Endothelial cell of umbilical vein (primary cell): ENCODE data around the gene LOXL1. TPM values are rescaled to one million over a fixed set of nuclear protein-coding genes. Genes with fewer than 3 reads are reported as not detected.

ENCODE experiments used
- BruUV-seq: library from RNA; stranded (reverse); fragments of 400-500 nt; replicated peaks from 2 replicates; lab custom pipeline; 2021; lab: Mats Ljungman, UMichigan
- CTCF ChIA-PET: fragments of 300-600, 350-600 bp; sonication (Branson Sonifier 250); formaldehyde crosslinking; loops from one replicate; lab custom pipeline; 2021; ENCODE audit warnings: antibody characterized with exemption, inconsistent platforms; lab: Charles Lee
- POLR2A ChIA-PET: fragments of 300-600, 350-600 bp; sonication (Branson Sonifier 250); formaldehyde crosslinking; loops from one replicate; lab custom pipeline; 2021; ENCODE audit warnings: antibody characterized with exemption, inconsistent platforms; lab: Charles Lee
- DNase-seq: peaks from one replicate; pipeline ENCODE4 v3.0.0-alpha.2; 2011; ENCODE audit warnings: low read depth, low spot score
- FAIRE-seq: peaks from 2 replicates; lab custom pipeline; 2011; peaks lifted over from hg19 to GRCh38; lab: Jason Lieb, UNC
- H2AFZ ChIP-seq: 2 replicates; pipeline ENCODE4 v1.6.0; 2012; ENCODE audit warnings: low read depth, low read length, control low read depth, inconsistent platforms
- H3K27ac ChIP-seq: 2 replicates; pipeline ENCODE4 v1.5.1; 2011; ENCODE audit warnings: low read depth, mild to moderate bottlenecking, control low read depth, low read length, moderate library complexity; ENCODE audit not compliant: insufficient read depth
- H3K27me3 ChIP-seq, 2 experiments: 2 replicates each; pipeline versions ENCODE4 v1.6.0 to v1.6.1; 2011; ENCODE audit warnings: low read length in 2 of 2, mixed read lengths in 1 of 2; ENCODE audit not compliant: control insufficient read depth in 2 of 2, insufficient read depth in 2 of 2
- H3K36me3 ChIP-seq, 2 experiments: 2 replicates in 1 of 2; 3 replicates in 1 of 2; pipeline ENCODE4 v1.5.1; 2011; ENCODE audit warnings: low read length in 2 of 2, mild to moderate bottlenecking in 1 of 2, moderate library complexity in 1 of 2; ENCODE audit not compliant: control insufficient read depth in 2 of 2, insufficient read depth in 2 of 2; ENCODE audit errors: extremely low read depth in 1 of 2
- H3K4me1 ChIP-seq: 3 replicates; pipeline ENCODE4 v1.5.1; 2011; ENCODE audit warnings: mild to moderate bottlenecking, low read length; ENCODE audit not compliant: control insufficient read depth, insufficient read depth; ENCODE audit errors: extremely low read depth
- H3K4me2 ChIP-seq: 2 replicates; pipeline ENCODE4 v1.6.1; 2011; ENCODE audit warnings: low read length, control low read depth, mixed read lengths; ENCODE audit not compliant: insufficient read depth
- H3K4me3 ChIP-seq, 3 experiments: fragments of 200-600 bp in 1 of 3; sonication (generic), shearing (Covaris generic) in 1 of 3; replicated peaks in 1 of 3; 2 replicates each; pipeline ENCODE4 v1.5.1; 2011 to 2016; ENCODE audit warnings: control low read depth in 3 of 3, low read length in 3 of 3, mild to moderate bottlenecking in 2 of 3, inconsistent platforms in 1 of 3, low read depth in 1 of 3, moderate library complexity in 1 of 3; ENCODE audit not compliant: insufficient read depth in 1 of 3
- H3K79me2 ChIP-seq: 2 replicates; pipeline ENCODE4 v1.6.0; 2012; ENCODE audit warnings: low read length, inconsistent platforms; ENCODE audit not compliant: control insufficient read depth, insufficient read depth
- H3K9ac ChIP-seq: replicated peaks from 2 replicates; pipeline ENCODE3; 2011; ENCODE audit warnings: low read length, control low read depth; ENCODE audit not compliant: insufficient read depth; ENCODE audit errors: extremely low read depth
- H3K9me1 ChIP-seq: replicated peaks from 3 replicates; pipeline ENCODE4 v1.6.0; 2011; ENCODE audit warnings: mild to moderate bottlenecking, low read length; ENCODE audit not compliant: control insufficient read depth, insufficient read depth; ENCODE audit errors: extremely low read depth
- H3K9me3 ChIP-seq: replicated peaks from 2 replicates; pipeline ENCODE4 v1.5.1; 2012; ENCODE audit warnings: low read length, inconsistent platforms; ENCODE audit not compliant: control insufficient read depth, insufficient read depth
- H4K20me1 ChIP-seq: replicated peaks from 2 replicates; pipeline ENCODE3; 2011; ENCODE audit warnings: mild to moderate bottlenecking, low read length; ENCODE audit not compliant: control insufficient read depth, insufficient read depth; ENCODE audit errors: extremely low read depth
- EZH2 ChIP-seq: IDR thresholded peaks from 2 replicates; pipeline ENCODE4 v1.6.1; 2012; ENCODE audit warnings: borderline replicate concordance, low read depth, mild to moderate bottlenecking, moderate library complexity, low read length, inconsistent platforms; ENCODE audit not compliant: severe bottlenecking
- FOS ChIP-seq: IDR thresholded peaks from 2 replicates; pipeline ENCODE4 v1.6.1; 2011; ENCODE audit warnings: mild to moderate bottlenecking, low read length, moderate library complexity, borderline replicate concordance; ENCODE audit not compliant: insufficient read depth
- GATA2 ChIP-seq: IDR thresholded peaks from 2 replicates; pipeline ENCODE4 v1.7.0; 2011; ENCODE audit warnings: low read depth, mild to moderate bottlenecking, moderate library complexity, mixed read lengths, low read length; ENCODE audit not compliant: insufficient read length, insufficient read depth
- JUN ChIP-seq: IDR thresholded peaks from 2 replicates; pipeline ENCODE4 v1.6.1; 2011; ENCODE audit warnings: borderline replicate concordance, low read depth; ENCODE audit not compliant: insufficient read length, insufficient read depth
- MYC ChIP-seq: IDR thresholded peaks from one replicate; pipeline ENCODE4 v1.6.1; 2011; ENCODE audit warnings: mild to moderate bottlenecking, low read depth, low read length
- POLR2AphosphoS5 ChIP-seq: IDR thresholded peaks from 2 replicates; pipeline ENCODE4 v1.6.1; 2012; ENCODE audit warnings: low read depth, mild to moderate bottlenecking, control low read depth, low read length, moderate library complexity; ENCODE audit not compliant: insufficient read depth
- dilution Hi-C: fragments of 300-500 bp; cut with MboI; formaldehyde crosslinking; loops from one replicate; pipeline ENCODE4 v1.15.0; 2019; ENCODE audit warnings: low sequenced_read_pairs; ENCODE audit not compliant: extremely low pct_ligation_motif_present
- intact Hi-C: fragments of 100-400 bp; cut with micrococcal nuclease; formaldehyde crosslinking; loops from one replicate; pipeline ENCODE4 v1.10.0; 2022
- polyA plus RNA-seq, 4 experiments: library from polyadenylated mRNA; depleted of rRNA in 3 of 4; stranded (reverse) in 3 of 4; unstranded in 1 of 4; fragments of >200 nt; gene quantifications; 2 replicates each; pipeline versions ENCODE4 v1.2.1 to v1.2.3, GENCODE V29; 2011 to 2012; ENCODE audit warnings: missing spikeins in 1 of 4
- total RNA-seq: library from RNA; stranded (reverse); gene quantifications from 2 replicates; pipeline ENCODE4 v1.2.3, GENCODE V29; 2021
- TF ChIP-seq, protein P1 (sequence below), 2 donors: IDR thresholded peaks; 1 replicate in 1 of 2; 2 replicates in 1 of 2; pipeline ENCODE4 v1.5.1; 2011; ENCODE audit warnings: low read length in 2 of 2, mild to moderate bottlenecking in 2 of 2, moderate library complexity in 2 of 2, control low read depth in 1 of 2, inconsistent platforms in 1 of 2, low read depth in 1 of 2; ENCODE audit not compliant: insufficient read depth in 1 of 2; ENCODE audit errors: extremely low read depth in 1 of 2
- TF ChIP-seq, protein P2 (sequence below): IDR thresholded peaks from 2 replicates; pipeline ENCODE4 v1.6.1; 2011; ENCODE audit not compliant: insufficient read depth, insufficient read length

The LOXL1 gene
- total and polyA plus RNA-seq, 2 donors (not counting 3 experiments of a cell fraction or from before 2014, with no cell fraction given), result 5.2 to 14.4 TPM

DNA sequence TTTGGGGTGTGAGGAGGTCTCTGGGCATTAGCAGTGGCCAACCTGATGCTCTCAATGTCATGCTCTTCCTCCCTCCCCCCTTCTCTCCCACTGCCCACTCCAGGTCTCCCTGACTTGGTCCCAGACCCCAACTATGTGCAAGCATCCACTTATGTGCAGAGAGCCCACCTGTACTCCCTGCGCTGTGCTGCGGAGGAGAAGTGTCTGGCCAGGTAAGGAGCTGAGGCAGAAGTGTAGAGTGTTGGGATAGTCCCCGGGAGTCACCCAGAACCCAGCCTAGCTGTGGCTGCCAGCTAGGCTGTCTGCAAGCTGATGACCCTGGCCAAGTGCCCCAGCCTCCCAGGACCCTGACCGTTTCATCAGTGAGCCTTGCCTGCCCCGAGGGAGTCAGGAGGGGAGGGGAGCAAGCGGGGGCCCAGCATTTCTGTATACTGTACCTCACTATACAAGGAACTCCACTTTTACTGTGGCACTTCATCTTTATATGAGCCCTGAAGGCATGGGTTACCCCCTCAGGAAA, 16.5 kb downstream of the LOXL1 start:
- no peak for FAIRE-seq
- Histone ChIP-seq H3K4me3 (no peak overlapping the region), H3K79me2 (no peaks in the 10 kb centered on the region), H3K27me3 (no peaks in the 10 kb centered on the region), H3K36me3 (no peaks in the 10 kb centered on the region), H3K4me2 (no peak overlapping the region), H3K9ac (no peak overlapping the region), H3K9me1 (no peaks in the 10 kb centered on the region), H4K20me1 (no peaks in the 10 kb centered on the region), H2AFZ (no peak overlapping the region), H3K4me1 (no peaks in the 10 kb centered on the region), H3K27ac (no peak overlapping the region), H3K9me3 (no peaks in the 10 kb centered on the region)
- no TSS peak for BruUV-seq
- TF ChIP-seq, protein P1, sequence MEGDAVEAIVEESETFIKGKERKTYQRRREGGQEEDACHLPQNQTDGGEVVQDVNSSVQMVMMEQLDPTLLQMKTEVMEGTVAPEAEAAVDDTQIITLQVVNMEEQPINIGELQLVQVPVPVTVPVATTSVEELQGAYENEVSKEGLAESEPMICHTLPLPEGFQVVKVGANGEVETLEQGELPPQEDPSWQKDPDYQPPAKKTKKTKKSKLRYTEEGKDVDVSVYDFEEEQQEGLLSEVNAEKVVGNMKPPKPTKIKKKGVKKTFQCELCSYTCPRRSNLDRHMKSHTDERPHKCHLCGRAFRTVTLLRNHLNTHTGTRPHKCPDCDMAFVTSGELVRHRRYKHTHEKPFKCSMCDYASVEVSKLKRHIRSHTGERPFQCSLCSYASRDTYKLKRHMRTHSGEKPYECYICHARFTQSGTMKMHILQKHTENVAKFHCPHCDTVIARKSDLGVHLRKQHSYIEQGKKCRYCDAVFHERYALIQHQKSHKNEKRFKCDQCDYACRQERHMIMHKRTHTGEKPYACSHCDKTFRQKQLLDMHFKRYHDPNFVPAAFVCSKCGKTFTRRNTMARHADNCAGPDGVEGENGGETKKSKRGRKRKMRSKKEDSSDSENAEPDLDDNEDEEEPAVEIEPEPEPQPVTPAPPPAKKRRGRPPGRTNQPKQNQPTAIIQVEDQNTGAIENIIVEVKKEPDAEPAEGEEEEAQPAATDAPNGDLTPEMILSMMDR (IDR thresholded peaks at IDR 0.05; ENCODE audit: extremely low read depth in 1 of 2, insufficient read depth in 1 of 2, low read depth in 1 of 2, low read length in 2 of 2), result no peak
- CTCF ChIA-PET, result interaction anchor here (1.4 kb wide), 1 partner anchor 14 kb away, joined by 3 read pairs; no protein-coding TSS in a partner anchor
- POLR2A ChIA-PET, result no interaction called here
- intact Hi-C loops (no loop called here), dilution Hi-C loops (no loop called here)
- DNase-seq, result no peak

DNA sequence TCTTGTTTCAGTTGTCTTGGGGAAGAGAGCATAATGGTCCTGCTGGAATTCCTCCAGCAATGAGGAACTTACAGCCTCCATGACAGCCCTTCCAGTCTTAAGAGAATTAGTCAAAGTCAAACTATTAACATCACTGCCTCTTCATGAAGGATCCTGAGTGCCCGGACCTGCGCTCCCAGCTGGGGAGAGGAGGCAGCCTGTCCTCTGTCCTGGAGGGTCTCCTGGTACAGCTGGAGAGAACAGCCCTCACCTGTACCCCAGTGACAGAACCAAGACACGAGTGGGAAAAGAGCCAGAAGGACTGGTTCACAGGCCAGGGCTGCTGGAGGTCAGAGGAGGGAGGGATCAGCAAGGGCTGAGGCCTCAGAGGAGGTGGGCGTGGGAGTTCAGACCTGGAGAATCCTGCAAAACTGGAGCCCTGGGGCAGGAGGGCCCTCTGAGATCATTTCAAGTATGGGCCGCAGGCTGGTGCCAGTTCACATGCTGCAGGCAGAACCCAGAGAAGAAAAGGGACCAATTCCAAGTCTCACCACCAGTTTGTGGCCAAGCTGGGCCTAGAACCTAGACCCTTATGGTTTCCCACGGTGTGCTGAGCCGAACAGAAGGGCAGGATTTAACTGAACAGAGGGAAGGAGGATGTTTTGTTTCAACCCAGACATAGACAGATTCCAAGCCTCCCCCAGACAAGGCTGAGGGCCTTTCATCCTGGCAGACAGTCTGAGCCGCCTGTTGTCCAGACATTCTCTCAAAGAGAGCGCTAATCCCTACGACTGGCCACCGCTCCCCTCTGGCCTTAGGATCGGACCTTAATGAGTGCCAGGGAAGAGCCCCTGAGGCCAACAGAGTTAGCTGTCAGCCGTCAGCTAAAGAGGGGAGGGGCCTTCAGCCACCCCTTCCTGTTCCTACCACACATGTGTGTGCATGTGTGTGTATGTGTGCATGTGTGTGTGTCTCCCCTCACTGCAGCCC, 18.2 kb downstream of the LOXL1 start:
- ChIA-PET POLR2A (no interaction called here), CTCF (interaction anchor here (1.3 to 1.4 kb wide), 2 partner anchors 15 to 70 kb away, joined by 3 read pairs; no protein-coding TSS in a partner anchor)
- dilution Hi-C loops, result no loop called here
- H4K20me1 ChIP-seq, result no peaks in the 10 kb centered on the region
- TF ChIP-seq EZH2 (no peak), POLR2AphosphoS5 (no peak), MYC (no peak), JUN (no peak), FOS (no peak), GATA2 (no peak)
- TF ChIP-seq, protein P2, sequence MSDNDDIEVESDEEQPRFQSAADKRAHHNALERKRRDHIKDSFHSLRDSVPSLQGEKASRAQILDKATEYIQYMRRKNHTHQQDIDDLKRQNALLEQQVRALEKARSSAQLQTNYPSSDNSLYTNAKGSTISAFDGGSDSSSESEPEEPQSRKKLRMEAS, result no peak
- TF ChIP-seq, protein P1 (IDR thresholded peaks at IDR 0.05; ENCODE audit: extremely low read depth in 1 of 2, insufficient read depth in 1 of 2, low read depth in 1 of 2, low read length in 2 of 2), result no peak
- no TSS peak for BruUV-seq
- intact Hi-C loops, result no loop called here
- H3K4me1 ChIP-seq, result no peaks in the 10 kb centered on the region
- H3K27ac ChIP-seq, result no peak overlapping the region
- no peak overlapping the region for H3K4me3 ChIP-seq
- no peaks in the 10 kb centered on the region for H3K27me3 ChIP-seq
- no peaks in the 10 kb centered on the region for H3K9me1 ChIP-seq
- H3K79me2 ChIP-seq, result no peaks in the 10 kb centered on the region
- H3K36me3 ChIP-seq, result no peaks in the 10 kb centered on the region
- no peak for FAIRE-seq
- H3K9ac ChIP-seq, result no peak overlapping the region
- H3K4me2 ChIP-seq, result no peak overlapping the region
- H2AFZ ChIP-seq, result no peak overlapping the region
- no peaks in the 10 kb centered on the region for H3K9me3 ChIP-seq
- no peak for DNase-seq
